Adrenal gland (tissue), 5 donors: ENCODE results near the gene TNRC6C.

Source experiments
- POLR2A ChIP-seq, 2 donors: fragments of 450-650 bp; IDR thresholded peaks; one replicate each; pipeline ENCODE4 v1.6.1; 2017; ENCODE audit warnings: antibody characterized with exemption in 2 of 2, mild to moderate bottlenecking in 2 of 2, moderate library complexity in 1 of 2
- TF ChIP-seq, protein P1 (sequence below), 6 experiments: fragments of 450-650 bp in 4 of 6; fragments of 200-600 bp in 2 of 6; sonication (generic) in 1 of 6; IDR thresholded peaks; 1 replicate in 5 of 6; 2 replicates in 1 of 6; pipeline versions ENCODE4 v1.5.1 to v1.8.0; 2016 to 2021; ENCODE audit warnings: antibody characterized with exemption in 6 of 6, mild to moderate bottlenecking in 2 of 6, moderate library complexity in 1 of 6
- donor health status: DM: no; HTN: no; CAD: no.

- TF ChIP-seq, protein P1, sequence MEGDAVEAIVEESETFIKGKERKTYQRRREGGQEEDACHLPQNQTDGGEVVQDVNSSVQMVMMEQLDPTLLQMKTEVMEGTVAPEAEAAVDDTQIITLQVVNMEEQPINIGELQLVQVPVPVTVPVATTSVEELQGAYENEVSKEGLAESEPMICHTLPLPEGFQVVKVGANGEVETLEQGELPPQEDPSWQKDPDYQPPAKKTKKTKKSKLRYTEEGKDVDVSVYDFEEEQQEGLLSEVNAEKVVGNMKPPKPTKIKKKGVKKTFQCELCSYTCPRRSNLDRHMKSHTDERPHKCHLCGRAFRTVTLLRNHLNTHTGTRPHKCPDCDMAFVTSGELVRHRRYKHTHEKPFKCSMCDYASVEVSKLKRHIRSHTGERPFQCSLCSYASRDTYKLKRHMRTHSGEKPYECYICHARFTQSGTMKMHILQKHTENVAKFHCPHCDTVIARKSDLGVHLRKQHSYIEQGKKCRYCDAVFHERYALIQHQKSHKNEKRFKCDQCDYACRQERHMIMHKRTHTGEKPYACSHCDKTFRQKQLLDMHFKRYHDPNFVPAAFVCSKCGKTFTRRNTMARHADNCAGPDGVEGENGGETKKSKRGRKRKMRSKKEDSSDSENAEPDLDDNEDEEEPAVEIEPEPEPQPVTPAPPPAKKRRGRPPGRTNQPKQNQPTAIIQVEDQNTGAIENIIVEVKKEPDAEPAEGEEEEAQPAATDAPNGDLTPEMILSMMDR (IDR thresholded peaks at IDR 0.05), result no peak
- no peak for TF ChIP-seq POLR2A (IDR thresholded peaks at IDR 0.05)
These were observed 58.3 kb downstream of the TNRC6C start for GRCh38 chr17:78016852-78017251.
